Parathyroid adenoma (tissue), 2 donors: ENCODE data around the gene MAML2.

ENCODE experiments used
- H2AFZ ChIP-seq: fragments of 300-600 bp; sonication (generic); one replicate; pipeline ENCODE4 v1.7.0; 2017; ENCODE audit warnings: antibody characterized with exemption, mild to moderate bottlenecking
- H3K27ac ChIP-seq: fragments of 300-600 bp; sonication (generic); one replicate; pipeline ENCODE4 v1.7.0; 2017
- H3K27me3 ChIP-seq: fragments of 300-600 bp; sonication (generic); one replicate; pipeline ENCODE4 v1.7.0; 2017; ENCODE audit warnings: low read length; ENCODE audit not compliant: control insufficient read depth, insufficient read depth
- H3K36me3 ChIP-seq: fragments of 300-600 bp; sonication (generic); one replicate; pipeline ENCODE4 v1.7.0; 2017; ENCODE audit warnings: low read length; ENCODE audit not compliant: control insufficient read depth, insufficient read depth
- H3K4me1 ChIP-seq: fragments of 300-600 bp; sonication (generic); one replicate; pipeline ENCODE4 v1.7.0; 2017; ENCODE audit warnings: control low read depth
- H3K4me2 ChIP-seq: fragments of 300-600 bp; sonication (generic); one replicate; pipeline ENCODE4 v1.7.0; 2017; ENCODE audit warnings: low read length
- H3K4me3 ChIP-seq: fragments of 300-600 bp; sonication (generic); one replicate; pipeline ENCODE4 v1.7.0; 2017; ENCODE audit warnings: low read depth, low read length
- H3K79me2 ChIP-seq: fragments of 300-600 bp; sonication (generic); one replicate; pipeline ENCODE4 v1.7.0; 2017; ENCODE audit warnings: control low read depth
- H3K9ac ChIP-seq: fragments of 300-600 bp; sonication (generic); one replicate; pipeline ENCODE4 v1.7.0; 2017; ENCODE audit warnings: mild to moderate bottlenecking
- H3K9me3 ChIP-seq: fragments of 300-600 bp; sonication (generic); one replicate; pipeline ENCODE4 v1.7.0; 2017; ENCODE audit warnings: low read length; ENCODE audit not compliant: control insufficient read depth
- TF ChIP-seq, protein P1 (sequence below): fragments of 300-600 bp; sonication (generic); IDR thresholded peaks from one replicate; pipeline ENCODE4 v1.7.0; 2017; ENCODE audit warnings: antibody characterized with exemption, mild to moderate bottlenecking
- donor health status: primary hyperparathyroidism.

MAML2 gene

GRCh38 chr11:95931916-95932315 is 411.1 kb downstream of the MAML2 start:
- H3K27ac ChIP-seq = no peak overlapping the region
- no peak overlapping the region for H2AFZ ChIP-seq
- TF ChIP-seq, protein P1, sequence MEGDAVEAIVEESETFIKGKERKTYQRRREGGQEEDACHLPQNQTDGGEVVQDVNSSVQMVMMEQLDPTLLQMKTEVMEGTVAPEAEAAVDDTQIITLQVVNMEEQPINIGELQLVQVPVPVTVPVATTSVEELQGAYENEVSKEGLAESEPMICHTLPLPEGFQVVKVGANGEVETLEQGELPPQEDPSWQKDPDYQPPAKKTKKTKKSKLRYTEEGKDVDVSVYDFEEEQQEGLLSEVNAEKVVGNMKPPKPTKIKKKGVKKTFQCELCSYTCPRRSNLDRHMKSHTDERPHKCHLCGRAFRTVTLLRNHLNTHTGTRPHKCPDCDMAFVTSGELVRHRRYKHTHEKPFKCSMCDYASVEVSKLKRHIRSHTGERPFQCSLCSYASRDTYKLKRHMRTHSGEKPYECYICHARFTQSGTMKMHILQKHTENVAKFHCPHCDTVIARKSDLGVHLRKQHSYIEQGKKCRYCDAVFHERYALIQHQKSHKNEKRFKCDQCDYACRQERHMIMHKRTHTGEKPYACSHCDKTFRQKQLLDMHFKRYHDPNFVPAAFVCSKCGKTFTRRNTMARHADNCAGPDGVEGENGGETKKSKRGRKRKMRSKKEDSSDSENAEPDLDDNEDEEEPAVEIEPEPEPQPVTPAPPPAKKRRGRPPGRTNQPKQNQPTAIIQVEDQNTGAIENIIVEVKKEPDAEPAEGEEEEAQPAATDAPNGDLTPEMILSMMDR = no peak

DNA sequence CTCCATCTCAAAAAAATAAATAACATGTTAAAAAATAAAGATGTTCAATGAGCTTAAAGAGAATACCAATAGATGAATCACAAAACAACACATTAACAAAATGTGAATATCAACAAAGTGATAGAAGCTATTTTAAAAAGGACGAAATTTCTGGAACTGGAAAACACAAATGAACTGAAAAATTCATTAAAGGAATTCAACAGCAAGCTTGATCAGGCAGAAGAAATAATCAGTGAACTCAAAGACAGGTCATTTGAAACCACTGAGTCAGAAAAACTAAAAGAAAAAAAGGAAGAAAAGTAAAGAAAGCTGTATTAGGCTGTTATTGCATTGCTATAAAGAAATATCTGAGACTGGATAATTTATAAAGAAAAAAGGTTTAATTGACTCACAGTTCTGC is 412.0 kb downstream of the MAML2 start:
- TF ChIP-seq, protein P1 = no peak
- Histone ChIP-seq H3K79me2 (no peaks in the 10 kb centered on the region), H3K4me3 (no peak overlapping the region), H3K4me2 (no peak overlapping the region), H3K27me3 (no peaks in the 10 kb centered on the region), H2AFZ (no peak overlapping the region), H3K4me1 (no peaks in the 10 kb centered on the region), H3K9ac (no peak overlapping the region), H3K36me3 (no peaks in the 10 kb centered on the region), H3K27ac (no peak overlapping the region), H3K9me3 (no peaks in the 10 kb centered on the region)

More at GRCh38 chr11:95931916-95932315, 411.1 kb downstream of the MAML2 start:
- Histone ChIP-seq H3K4me1 (no peaks in the 10 kb centered on the region), H3K9ac (no peak overlapping the region), H3K79me2 (no peaks in the 10 kb centered on the region), H3K4me3 (no peak overlapping the region), H3K36me3 (no peaks in the 10 kb centered on the region), H3K4me2 (no peak overlapping the region), H3K27me3 (no peaks in the 10 kb centered on the region), H3K9me3 (no peaks in the 10 kb centered on the region)

GRCh38 chr11:95926726-95927125 is 416.3 kb downstream of the MAML2 start:
- H3K9me3 ChIP-seq = no peaks in the 10 kb centered on the region
- H3K4me2 ChIP-seq = no peak overlapping the region
- no peak overlapping the region for H3K27ac ChIP-seq
- H3K4me1 ChIP-seq = no peaks in the 10 kb centered on the region
- no peak overlapping the region for H2AFZ ChIP-seq
- TF ChIP-seq, protein P1 = no peak
- H3K4me3 ChIP-seq = no peak overlapping the region
- H3K79me2 ChIP-seq = no peaks in the 10 kb centered on the region
- no peaks in the 10 kb centered on the region for H3K27me3 ChIP-seq
- H3K36me3 ChIP-seq = no peaks in the 10 kb centered on the region
- H3K9ac ChIP-seq = no peak overlapping the region
